ENCODE measurements around the gene IL1R2.

Gene IL1R2

GRCh38 chr2:101969723-101970122 lies 22.0 kb upstream of the IL1R2 start:
- no peak for TF ChIP-seq EZH2phosphoT487 (IDR thresholded peaks at IDR 0.05; ENCODE audit: low read depth)
- no peak for TF ChIP-seq CTCF (IDR thresholded peaks at IDR 0.05; ENCODE audit: low read depth, low read length)
- Histone ChIP-seq H3K4me1 (ENCODE audit: low read length) (no peaks in the 10 kb centered on the region), H3K4me2 (ENCODE audit: low read length) (no peak overlapping the region), H3K27ac (ENCODE audit: low read length) (no peak overlapping the region), H2AFZ (ENCODE audit: low read depth, low read length) (no peak overlapping the region), H3K79me2 (ENCODE audit: low read length) (no peaks in the 10 kb centered on the region), H4K20me1 (ENCODE audit: insufficient read depth, low read length) (no peaks in the 10 kb centered on the region), H3K36me3 (replicated peaks; ENCODE audit: low read depth, low read length) (no peaks in the 10 kb centered on the region), H3K27me3 (ENCODE audit: low read depth, low read length) (no peaks in the 10 kb centered on the region), H3K9me3 (ENCODE audit: insufficient read depth, low read length) (peaks cover 3% of the 10 kb centered on the region; the same call in 1 of the 2 replicates), H3K9ac (ENCODE audit: low read length) (no peak overlapping the region), H3K4me3 (ENCODE audit: low read length) (no peak overlapping the region)

- Histone ChIP-seq H4K20me1 (ENCODE audit: insufficient read depth, low read length) (no peaks in the 10 kb centered on the region), H3K4me3 (ENCODE audit: low read length) (no peak overlapping the region), H3K36me3 (replicated peaks; ENCODE audit: low read depth, low read length) (no peaks in the 10 kb centered on the region), H3K4me2 (ENCODE audit: low read length) (no peak overlapping the region), H3K27me3 (ENCODE audit: low read depth, low read length) (no peaks in the 10 kb centered on the region), H3K9me3 (ENCODE audit: insufficient read depth, low read length) (peaks cover 3% of the 10 kb centered on the region; the same call in 1 of the 2 replicates), H3K9ac (ENCODE audit: low read length) (no peak overlapping the region), H2AFZ (ENCODE audit: low read depth, low read length) (no peak overlapping the region), H3K79me2 (ENCODE audit: low read length) (no peaks in the 10 kb centered on the region), H3K27ac (ENCODE audit: low read length) (no peak overlapping the region), H3K4me1 (ENCODE audit: low read length) (no peaks in the 10 kb centered on the region)
- no peak for TF ChIP-seq CTCF (IDR thresholded peaks at IDR 0.05; ENCODE audit: low read depth, low read length)
- TF ChIP-seq EZH2phosphoT487 (IDR thresholded peaks at IDR 0.05; ENCODE audit: low read depth) = no peak
Observed at GRCh38 chr2:101970901-101971300, 20.9 kb upstream of the IL1R2 start.

DNA sequence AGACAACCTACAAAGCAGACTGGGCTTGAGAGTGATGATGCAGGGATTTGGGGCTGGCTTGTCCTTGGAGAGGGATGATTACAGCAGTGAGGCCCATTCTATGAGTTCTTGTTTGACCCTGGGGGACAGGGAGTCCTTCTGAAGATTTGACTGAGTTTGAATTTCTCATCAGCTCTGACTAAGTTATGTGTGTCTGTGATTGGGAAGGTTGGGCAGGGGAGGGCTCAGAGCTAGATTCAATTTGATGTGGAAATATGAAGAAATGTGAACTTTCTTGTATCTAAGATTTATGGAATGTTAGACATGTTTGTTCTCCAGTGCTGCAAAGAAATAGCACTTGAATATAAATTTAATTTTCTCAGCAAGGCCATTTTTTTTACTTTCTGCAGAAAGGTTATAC lies 19.9 kb upstream of the IL1R2 start:
- peaks cover 7% of the 10 kb centered on the region for H3K4me1 ChIP-seq (ENCODE audit: low read length)
- TF ChIP-seq EZH2phosphoT487 (IDR thresholded peaks at IDR 0.05; ENCODE audit: low read depth) (no peak), CTCF (IDR thresholded peaks at IDR 0.05; ENCODE audit: low read depth, low read length) (no peak)
- no peaks in the 10 kb centered on the region for H4K20me1 ChIP-seq (ENCODE audit: insufficient read depth, low read length)
- no peak overlapping the region for H2AFZ ChIP-seq (ENCODE audit: low read depth, low read length)
- no peaks in the 10 kb centered on the region for H3K79me2 ChIP-seq (ENCODE audit: low read length)
- no peaks in the 10 kb centered on the region for H3K27me3 ChIP-seq (ENCODE audit: low read depth, low read length)
- no peak overlapping the region for H3K4me2 ChIP-seq (ENCODE audit: low read length)
- no peak overlapping the region for H3K27ac ChIP-seq (ENCODE audit: low read length)
- no peak overlapping the region for H3K4me3 ChIP-seq (ENCODE audit: low read length)
- H3K36me3 ChIP-seq (replicated peaks; ENCODE audit: low read depth, low read length) = no peaks in the 10 kb centered on the region
- no peak overlapping the region for H3K9ac ChIP-seq (ENCODE audit: low read length)
- peaks cover 3% of the 10 kb centered on the region; the same call in 1 of the 2 replicates for H3K9me3 ChIP-seq (ENCODE audit: insufficient read depth, low read length)

DNA sequence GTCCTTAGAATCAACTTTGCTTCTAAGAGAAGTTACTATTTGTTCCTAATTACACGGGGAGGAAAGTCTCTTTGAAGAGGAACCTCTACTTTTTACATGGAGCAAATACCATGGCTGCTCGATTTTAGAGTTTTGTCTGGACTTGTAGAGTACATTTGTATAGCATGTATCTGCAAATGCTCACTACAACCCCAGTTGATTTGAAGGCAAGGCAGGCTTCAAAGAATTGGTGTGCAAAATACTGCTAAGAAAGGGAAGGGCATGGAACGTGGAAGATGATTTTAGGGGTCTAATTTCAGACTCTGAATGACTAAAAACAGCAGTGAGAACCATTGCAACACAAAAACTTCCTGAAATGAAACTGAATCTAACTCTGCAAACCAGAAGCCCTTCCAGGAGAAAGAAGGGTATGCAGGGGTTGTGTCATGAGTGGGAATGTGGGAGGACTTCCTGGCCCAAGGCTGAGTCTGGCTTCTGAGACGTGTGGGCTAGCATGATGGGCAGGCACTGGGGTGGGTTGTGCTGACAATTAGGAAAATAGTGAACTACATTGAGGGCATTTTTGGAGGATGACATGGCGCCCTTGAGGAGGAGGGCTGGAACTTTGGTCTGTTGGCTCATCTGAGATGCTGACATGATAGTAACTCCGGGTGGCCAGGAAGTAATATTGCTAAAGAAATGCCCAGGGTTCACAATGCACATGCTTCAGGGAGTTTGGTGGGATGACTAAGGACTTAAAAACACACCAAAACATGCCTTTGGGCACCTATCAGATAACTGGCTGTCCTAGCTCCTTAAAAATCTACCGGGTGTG lies 18.9 kb upstream of the IL1R2 start:
- Histone ChIP-seq H3K27me3 (ENCODE audit: low read depth, low read length) (no peaks in the 10 kb centered on the region), H3K9ac (ENCODE audit: low read length) (no peak overlapping the region), H4K20me1 (ENCODE audit: insufficient read depth, low read length) (no peaks in the 10 kb centered on the region), H2AFZ (ENCODE audit: low read depth, low read length) (no peak overlapping the region), H3K4me1 (ENCODE audit: low read length) (peaks cover 13% of the 10 kb centered on the region), H3K27ac (ENCODE audit: low read length) (no peak overlapping the region), H3K4me2 (ENCODE audit: low read length) (no peak overlapping the region), H3K4me3 (ENCODE audit: low read length) (no peak overlapping the region), H3K9me3 (ENCODE audit: insufficient read depth, low read length) (peaks cover 3% of the 10 kb centered on the region; the same call in 1 of the 2 replicates), H3K36me3 (replicated peaks; ENCODE audit: low read depth, low read length) (no peaks in the 10 kb centered on the region), H3K79me2 (ENCODE audit: low read length) (no peaks in the 10 kb centered on the region)
- TF ChIP-seq CTCF (IDR thresholded peaks at IDR 0.05; ENCODE audit: low read depth, low read length) (no peak), EZH2phosphoT487 (IDR thresholded peaks at IDR 0.05; ENCODE audit: low read depth) (no peak)
